Keratinocyte (primary cell): Measurements from ENCODE around the gene POU4F3.

ENCODE experiments used
- EZH2 ChIP-seq: IDR thresholded peaks from one replicate; pipeline ENCODE4 v1.6.1; 2012; ENCODE audit warnings: inconsistent platforms, mild to moderate bottlenecking, low read length, moderate library complexity
- TF ChIP-seq, protein P1 (sequence below), 3 experiments: IDR thresholded peaks in 1 of 3; conservative IDR thresholded peaks in 1 of 3; optimal IDR thresholded peaks in 1 of 3; 2 replicates in 2 of 3; 3 replicates in 1 of 3; pipeline versions ENCODE3 to v1.5.1; 2011; ENCODE audit warnings: low read length in 3 of 3, mild to moderate bottlenecking in 3 of 3, moderate library complexity in 2 of 3, control low read depth in 1 of 3, inconsistent platforms in 1 of 3; ENCODE audit not compliant: insufficient read depth in 2 of 3; ENCODE audit errors: extremely low read depth in 1 of 3

GRCh38 chr5:146302406-146302805, 36.2 kb upstream of the POU4F3 start:
- TF ChIP-seq, protein P1, sequence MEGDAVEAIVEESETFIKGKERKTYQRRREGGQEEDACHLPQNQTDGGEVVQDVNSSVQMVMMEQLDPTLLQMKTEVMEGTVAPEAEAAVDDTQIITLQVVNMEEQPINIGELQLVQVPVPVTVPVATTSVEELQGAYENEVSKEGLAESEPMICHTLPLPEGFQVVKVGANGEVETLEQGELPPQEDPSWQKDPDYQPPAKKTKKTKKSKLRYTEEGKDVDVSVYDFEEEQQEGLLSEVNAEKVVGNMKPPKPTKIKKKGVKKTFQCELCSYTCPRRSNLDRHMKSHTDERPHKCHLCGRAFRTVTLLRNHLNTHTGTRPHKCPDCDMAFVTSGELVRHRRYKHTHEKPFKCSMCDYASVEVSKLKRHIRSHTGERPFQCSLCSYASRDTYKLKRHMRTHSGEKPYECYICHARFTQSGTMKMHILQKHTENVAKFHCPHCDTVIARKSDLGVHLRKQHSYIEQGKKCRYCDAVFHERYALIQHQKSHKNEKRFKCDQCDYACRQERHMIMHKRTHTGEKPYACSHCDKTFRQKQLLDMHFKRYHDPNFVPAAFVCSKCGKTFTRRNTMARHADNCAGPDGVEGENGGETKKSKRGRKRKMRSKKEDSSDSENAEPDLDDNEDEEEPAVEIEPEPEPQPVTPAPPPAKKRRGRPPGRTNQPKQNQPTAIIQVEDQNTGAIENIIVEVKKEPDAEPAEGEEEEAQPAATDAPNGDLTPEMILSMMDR (optimal IDR thresholded peaks at IDR 0.05 in 1 of 3, IDR thresholded peaks at IDR 0.05 in 1 of 3, conservative IDR thresholded peaks at IDR 0.05 in 1 of 3; ENCODE audit: extremely low read depth in 1 of 3, insufficient read depth in 2 of 3, low read length in 3 of 3), result no peak
- no peak for TF ChIP-seq EZH2
